ENCODE results near the gene PPP1R14C.

GRCh38 chr6:150152891-150153876 is 10.3 kb downstream of the PPP1R14C start:
- TF ChIP-seq SMC3 (conservative IDR thresholded peaks at IDR 0.05; ENCODE audit: poor library complexity) (no peak), POLR2AphosphoS5 (IDR thresholded peaks at IDR 0.05) (no peak), RAD21 (conservative IDR thresholded peaks at IDR 0.05) (no peak), EZH2 (IDR thresholded peaks at IDR 0.05; ENCODE audit: borderline replicate concordance, insufficient read depth, low read length, poor library complexity, severe bottlenecking) (no peak), TAF1 (IDR thresholded peaks at IDR 0.05; ENCODE audit: low read depth) (no peak), MXI1 (conservative IDR thresholded peaks at IDR 0.05; ENCODE audit: poor library complexity, severe bottlenecking) (no peak)
- TF ChIP-seq, protein P1, sequence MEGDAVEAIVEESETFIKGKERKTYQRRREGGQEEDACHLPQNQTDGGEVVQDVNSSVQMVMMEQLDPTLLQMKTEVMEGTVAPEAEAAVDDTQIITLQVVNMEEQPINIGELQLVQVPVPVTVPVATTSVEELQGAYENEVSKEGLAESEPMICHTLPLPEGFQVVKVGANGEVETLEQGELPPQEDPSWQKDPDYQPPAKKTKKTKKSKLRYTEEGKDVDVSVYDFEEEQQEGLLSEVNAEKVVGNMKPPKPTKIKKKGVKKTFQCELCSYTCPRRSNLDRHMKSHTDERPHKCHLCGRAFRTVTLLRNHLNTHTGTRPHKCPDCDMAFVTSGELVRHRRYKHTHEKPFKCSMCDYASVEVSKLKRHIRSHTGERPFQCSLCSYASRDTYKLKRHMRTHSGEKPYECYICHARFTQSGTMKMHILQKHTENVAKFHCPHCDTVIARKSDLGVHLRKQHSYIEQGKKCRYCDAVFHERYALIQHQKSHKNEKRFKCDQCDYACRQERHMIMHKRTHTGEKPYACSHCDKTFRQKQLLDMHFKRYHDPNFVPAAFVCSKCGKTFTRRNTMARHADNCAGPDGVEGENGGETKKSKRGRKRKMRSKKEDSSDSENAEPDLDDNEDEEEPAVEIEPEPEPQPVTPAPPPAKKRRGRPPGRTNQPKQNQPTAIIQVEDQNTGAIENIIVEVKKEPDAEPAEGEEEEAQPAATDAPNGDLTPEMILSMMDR (IDR thresholded peaks at IDR 0.05; ENCODE audit: poor library complexity, severe bottlenecking), result no peak
- TF ChIP-seq, protein P2, sequence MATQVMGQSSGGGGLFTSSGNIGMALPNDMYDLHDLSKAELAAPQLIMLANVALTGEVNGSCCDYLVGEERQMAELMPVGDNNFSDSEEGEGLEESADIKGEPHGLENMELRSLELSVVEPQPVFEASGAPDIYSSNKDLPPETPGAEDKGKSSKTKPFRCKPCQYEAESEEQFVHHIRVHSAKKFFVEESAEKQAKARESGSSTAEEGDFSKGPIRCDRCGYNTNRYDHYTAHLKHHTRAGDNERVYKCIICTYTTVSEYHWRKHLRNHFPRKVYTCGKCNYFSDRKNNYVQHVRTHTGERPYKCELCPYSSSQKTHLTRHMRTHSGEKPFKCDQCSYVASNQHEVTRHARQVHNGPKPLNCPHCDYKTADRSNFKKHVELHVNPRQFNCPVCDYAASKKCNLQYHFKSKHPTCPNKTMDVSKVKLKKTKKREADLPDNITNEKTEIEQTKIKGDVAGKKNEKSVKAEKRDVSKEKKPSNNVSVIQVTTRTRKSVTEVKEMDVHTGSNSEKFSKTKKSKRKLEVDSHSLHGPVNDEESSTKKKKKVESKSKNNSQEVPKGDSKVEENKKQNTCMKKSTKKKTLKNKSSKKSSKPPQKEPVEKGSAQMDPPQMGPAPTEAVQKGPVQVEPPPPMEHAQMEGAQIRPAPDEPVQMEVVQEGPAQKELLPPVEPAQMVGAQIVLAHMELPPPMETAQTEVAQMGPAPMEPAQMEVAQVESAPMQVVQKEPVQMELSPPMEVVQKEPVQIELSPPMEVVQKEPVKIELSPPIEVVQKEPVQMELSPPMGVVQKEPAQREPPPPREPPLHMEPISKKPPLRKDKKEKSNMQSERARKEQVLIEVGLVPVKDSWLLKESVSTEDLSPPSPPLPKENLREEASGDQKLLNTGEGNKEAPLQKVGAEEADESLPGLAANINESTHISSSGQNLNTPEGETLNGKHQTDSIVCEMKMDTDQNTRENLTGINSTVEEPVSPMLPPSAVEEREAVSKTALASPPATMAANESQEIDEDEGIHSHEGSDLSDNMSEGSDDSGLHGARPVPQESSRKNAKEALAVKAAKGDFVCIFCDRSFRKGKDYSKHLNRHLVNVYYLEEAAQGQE (IDR thresholded peaks at IDR 0.05; ENCODE audit: borderline replicate concordance), result no peak

All from neural cell (in vitro differentiated cells).